HG03442 (cell line): Measurements from ENCODE around the gene SART3.

Experiments used
- ATAC-seq: cut with Tn5 transposase; IDR thresholded peaks from one replicate; pipeline ENCODE4 v1.9.1; 2021; ENCODE audit warnings: mild to moderate bottlenecking, moderate library complexity; ENCODE audit not compliant: unreplicated experiment

SART3 gene, protein sequence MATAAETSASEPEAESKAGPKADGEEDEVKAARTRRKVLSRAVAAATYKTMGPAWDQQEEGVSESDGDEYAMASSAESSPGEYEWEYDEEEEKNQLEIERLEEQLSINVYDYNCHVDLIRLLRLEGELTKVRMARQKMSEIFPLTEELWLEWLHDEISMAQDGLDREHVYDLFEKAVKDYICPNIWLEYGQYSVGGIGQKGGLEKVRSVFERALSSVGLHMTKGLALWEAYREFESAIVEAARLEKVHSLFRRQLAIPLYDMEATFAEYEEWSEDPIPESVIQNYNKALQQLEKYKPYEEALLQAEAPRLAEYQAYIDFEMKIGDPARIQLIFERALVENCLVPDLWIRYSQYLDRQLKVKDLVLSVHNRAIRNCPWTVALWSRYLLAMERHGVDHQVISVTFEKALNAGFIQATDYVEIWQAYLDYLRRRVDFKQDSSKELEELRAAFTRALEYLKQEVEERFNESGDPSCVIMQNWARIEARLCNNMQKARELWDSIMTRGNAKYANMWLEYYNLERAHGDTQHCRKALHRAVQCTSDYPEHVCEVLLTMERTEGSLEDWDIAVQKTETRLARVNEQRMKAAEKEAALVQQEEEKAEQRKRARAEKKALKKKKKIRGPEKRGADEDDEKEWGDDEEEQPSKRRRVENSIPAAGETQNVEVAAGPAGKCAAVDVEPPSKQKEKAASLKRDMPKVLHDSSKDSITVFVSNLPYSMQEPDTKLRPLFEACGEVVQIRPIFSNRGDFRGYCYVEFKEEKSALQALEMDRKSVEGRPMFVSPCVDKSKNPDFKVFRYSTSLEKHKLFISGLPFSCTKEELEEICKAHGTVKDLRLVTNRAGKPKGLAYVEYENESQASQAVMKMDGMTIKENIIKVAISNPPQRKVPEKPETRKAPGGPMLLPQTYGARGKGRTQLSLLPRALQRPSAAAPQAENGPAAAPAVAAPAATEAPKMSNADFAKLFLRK

GRCh38 chr12:108560752-108561719 lies at the start of gene SART3:
Gene SART3 (minus strand): TSS chr12:108561173. CDS start chr12:108561154, 19 bp downstream.
- ATAC-seq: peak; percentile 31

DNA sequence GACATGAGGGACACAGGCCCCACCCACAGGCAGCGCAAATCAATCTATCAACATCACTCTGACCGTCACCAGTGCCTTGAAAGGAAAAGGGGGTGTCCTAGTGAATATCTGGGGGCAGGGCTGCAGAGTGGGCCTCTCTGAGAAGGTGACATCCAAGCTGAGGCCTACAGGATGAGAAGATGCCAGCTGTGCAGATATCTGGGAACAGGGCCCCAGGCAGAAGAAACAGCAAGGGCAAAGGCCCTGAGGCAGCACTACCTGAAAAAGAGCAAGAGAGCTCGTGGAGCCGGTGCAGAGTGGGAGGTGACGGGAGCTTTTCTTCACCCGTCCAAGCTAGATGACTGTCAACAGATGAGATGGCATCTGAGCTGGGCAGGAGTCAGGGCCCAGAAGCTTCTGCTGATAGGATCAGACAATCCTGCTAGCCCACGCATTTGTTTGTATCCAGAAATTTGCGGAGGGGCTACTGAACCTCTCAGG lies 49.4 kb upstream of the SART3 start:
- ATAC-seq: no peak

DNA sequence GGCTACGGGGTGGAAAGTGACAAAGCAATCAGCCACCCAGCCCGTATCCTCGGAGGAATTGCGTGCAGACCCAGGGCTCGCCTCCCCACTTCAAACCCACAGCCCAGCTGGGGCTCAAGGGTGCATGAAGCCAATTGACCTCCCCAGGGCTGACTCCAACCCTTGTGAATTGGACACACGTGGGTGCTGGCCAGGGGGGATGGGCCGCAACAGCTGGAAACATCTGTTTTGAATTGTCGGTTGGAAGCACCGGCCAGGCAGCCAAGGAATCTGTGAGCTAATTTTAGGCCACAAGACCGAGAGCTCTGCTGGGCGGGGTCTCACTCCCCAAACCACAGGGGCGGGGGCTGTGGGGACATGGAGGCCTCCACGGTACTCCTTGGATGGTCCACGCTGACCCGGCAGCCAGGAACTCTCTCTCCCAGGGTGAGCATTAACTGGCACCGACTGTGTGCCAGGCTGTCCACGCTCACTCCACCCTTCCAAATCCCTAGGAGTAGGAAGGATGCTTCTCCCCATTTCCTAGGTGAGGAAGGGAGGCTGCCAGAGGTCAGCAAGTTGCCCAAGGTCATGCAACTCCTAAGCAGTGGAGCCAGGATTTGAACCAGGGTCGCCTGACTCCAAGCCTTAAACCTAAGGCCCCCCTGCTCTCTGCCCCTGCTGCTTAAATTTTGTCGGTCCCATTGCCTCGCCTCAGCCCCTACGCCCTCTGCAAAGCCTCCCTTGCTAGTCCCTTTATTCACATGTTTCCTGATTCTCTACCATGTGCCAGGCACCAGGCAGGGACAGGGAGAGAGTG lies 48.8 kb upstream of the SART3 start:
- no peak for ATAC-seq

DNA sequence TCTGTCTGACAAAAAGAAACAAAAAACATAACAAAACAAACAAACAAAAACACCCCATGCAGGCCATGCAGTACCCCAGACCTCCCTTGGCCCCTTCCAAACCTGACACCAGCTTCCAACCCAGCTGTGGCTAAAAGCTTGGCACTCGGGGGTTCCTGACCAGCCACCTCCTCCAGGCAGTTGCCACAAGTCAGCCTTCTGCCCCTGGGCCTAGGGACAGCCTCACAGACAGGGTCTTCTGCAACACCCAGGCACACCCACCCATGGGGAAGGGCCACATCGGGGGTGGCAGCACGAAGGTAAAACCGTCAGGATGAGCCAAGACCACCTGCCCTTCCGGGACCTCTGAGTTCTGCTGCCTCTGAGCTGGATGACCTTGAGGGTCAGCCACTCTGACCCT lies 47.6 kb upstream of the SART3 start:
- no peak for ATAC-seq

DNA sequence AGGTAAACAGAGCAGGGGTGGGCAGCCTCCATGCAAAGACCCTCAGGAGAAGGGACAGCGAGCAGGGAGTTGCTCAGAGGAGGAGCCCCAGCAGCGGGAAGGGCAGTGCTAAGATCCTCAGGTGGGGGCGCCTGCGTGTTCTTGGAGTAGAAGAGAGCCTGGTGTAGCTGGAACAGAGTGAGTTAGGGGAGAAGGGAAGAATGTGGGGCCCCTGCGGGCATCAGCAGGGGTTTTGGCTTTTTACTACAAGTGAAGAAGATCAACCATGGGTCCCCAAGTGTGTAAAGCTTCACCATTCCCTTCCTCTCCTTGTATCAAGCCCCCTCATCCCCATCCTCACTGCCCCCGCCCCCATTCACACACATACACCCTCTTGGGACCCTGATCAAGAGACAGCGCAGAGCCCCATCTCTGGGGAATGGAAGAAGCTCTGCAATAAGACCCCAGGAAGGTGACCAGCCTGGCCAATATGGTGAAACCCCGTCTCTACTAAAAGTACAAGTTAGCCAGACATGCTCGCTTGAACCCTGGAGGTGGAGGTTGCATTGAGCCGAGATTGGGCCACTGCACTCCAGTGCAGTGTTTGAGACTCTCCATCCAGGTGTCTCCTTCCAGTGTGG lies 47.1 kb upstream of the SART3 start:
- no peak for ATAC-seq

DNA sequence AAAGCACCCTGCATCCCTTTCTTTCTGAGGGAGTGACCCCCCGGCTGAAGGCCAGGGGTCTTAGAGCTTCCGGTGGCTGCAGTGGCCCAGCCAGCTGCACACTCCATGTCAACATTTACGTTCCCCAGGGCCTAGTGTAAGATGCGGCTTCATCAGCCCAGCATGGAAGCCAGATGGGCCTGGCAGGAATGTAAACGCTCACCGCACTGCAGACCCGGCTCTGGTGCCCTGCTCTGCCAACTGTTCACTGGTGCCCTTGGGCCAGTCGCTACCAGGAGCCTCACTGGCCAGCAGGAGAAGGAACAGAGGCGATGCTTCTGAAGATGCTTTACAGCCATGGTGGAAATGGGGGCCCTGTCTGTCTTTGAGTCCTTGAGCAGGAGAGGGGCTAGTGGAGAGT lies 45.5 kb upstream of the SART3 start:
- no peak for ATAC-seq

DNA sequence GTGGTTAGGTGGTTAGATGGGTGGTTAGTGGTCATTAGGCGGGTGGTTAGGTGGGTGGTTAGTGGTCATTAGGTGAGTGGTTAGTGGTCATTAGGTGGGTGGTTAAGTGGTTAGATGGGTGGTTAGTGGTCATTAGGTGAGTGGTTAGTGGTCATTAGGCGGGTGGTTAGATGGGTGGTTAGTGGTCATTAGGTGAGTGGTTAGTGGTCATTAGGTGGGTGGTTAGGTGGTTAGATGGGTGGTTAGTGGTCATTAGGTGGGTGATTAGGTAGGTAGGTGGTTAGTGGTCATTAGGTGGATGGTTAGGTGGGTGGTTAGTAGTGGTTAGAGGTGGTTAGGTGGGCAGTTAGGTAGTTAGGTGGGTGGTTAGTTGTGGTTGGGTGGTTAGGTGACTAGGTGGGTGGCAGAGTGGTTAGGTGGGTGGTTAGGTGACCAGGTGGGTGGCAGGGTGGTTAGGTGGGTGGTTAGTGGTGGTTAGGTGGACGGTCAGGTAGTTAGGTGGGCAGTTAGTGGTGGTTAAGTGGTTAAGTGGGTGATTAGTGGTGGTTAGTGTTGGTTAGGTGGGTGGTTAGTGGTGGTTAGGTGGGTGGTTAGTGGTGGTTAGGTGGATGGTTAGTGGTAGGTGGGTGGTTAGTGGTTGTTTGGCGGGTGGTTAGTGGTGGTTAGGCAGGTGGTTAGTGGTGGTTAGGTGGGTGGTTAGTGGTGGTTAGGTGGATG lies 44.9 kb upstream of the SART3 start:
- ATAC-seq: no peak

DNA sequence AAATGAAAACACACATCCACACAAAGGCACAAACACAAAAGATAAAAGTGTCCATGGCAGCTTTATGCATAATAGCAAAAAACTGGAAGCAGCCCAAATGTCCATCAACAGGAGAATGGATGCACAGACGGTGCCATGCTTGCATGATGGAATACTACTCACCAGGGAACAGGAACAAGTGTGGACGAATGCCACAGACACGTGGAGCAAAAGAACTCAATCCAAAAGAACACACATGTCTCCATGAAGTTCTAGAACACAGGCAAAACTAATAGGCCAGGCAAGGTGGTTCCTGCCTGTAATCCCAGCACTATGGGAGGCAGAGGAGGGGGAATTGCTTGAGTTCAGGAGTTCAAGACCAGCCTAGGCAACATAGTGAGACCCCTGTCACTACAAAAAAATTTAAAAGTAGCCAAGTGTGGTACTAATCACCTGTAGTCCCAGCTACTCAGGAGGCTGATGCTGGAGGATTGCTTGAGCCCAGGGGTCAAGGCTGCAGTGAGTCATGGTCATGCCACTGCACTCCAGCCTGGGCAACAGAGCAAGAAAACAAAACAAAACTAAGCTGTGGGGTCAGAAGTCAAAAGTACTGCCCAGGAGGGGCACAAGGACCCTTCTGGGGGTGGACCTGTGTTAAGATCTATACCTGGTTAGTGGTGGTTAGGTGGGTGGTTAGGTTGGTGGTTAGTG lies 44.2 kb upstream of the SART3 start:
- no peak for ATAC-seq

DNA sequence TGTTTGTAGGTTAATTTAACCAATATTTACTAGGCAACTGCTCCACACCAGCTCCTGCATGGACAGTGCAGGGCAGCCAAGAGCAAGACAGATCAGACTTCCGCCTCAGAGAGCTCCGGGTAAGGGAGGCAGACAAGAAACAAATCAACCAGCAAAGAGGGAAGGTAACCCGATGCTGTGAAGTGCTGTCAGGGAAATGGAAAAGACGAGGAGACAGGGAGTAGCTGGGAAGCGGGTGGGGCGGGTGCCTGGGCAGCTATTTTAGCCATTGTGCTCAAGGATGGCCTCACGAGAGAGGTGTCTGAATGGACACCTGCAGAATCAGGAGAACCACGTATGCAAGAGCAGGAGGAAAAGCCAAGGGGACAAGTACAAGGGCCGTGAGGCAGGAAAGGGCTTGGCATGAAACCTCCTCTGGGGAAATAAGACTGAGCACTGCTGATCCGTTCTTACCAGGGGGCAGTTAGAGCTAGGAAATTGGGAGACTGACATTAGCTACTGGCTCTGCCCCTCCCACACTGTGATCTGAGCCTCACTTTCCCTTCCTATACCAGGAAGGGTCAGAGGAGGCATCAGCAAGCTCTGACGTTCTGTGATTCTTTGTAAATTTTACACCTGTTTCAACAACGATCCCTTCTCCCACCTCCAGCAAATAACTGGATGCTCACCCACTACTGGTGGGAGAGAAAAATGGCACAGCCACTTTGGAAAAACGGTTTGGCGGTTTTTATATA lies 43.4 kb upstream of the SART3 start:
- ATAC-seq: no peak

- ATAC-seq: no peak
Measured at GRCh38 chr12:108603743-108604142, 42.8 kb upstream of the SART3 start.

- ATAC-seq: no peak
Measured at GRCh38 chr12:108602976-108603704, 42.2 kb upstream of the SART3 start.

GRCh38 chr12:108602209-108602705 lies 41.3 kb upstream of the SART3 start:
- ATAC-seq: no peak

GRCh38 chr12:108600702-108601007 lies 39.7 kb upstream of the SART3 start:
- no peak for ATAC-seq

GRCh38 chr12:108599948-108600701 lies 39.2 kb upstream of the SART3 start:
- no peak for ATAC-seq

- no peak for ATAC-seq
Measured at GRCh38 chr12:108599541-108599940, 38.6 kb upstream of the SART3 start.
